Body of pancreas (tissue), 4 donors: Measurements from ENCODE around the gene BTNL9. TPM values are rescaled to one million over a fixed set of nuclear protein-coding genes. Genes with fewer than 3 reads are reported as not detected.
"Not testable (repeated sequence)": the region's sequence is repeated elsewhere in the genome, so short reads cannot be mapped to it uniquely, and the experiment has no call there.

Experiments
- ATAC-seq: fragments of 150-250 bp; one replicate; pipeline ENCODE4 v1.9.1; 2016
- DNase-seq, 4 donors: peaks; one replicate each; pipeline ENCODE4 v3.0.0-alpha.2; 2019
- H3K27ac ChIP-seq, 4 donors: fragments of 200-600 bp; sonication (generic); 1 replicate in 3 of 4; 2 replicates in 1 of 4; pipeline versions ENCODE4 v1.5.1 to v1.6.1; 2016 to 2019; ENCODE audit warnings: mild to moderate bottlenecking in 1 of 4, mixed read lengths in 1 of 4, moderate library complexity in 1 of 4
- H3K27me3 ChIP-seq, 2 donors: fragments of 200-600 bp; sonication (generic); one replicate each; pipeline ENCODE4 v1.6.0; 2016; ENCODE audit warnings: mild to moderate bottlenecking in 1 of 2
- H3K36me3 ChIP-seq, 2 donors: fragments of 200-600 bp; sonication (generic); replicated peaks in 1 of 2; 2 replicates each; pipeline ENCODE4 v1.5.1; 2016; ENCODE audit warnings: low read depth in 2 of 2; ENCODE audit not compliant: insufficient read depth in 1 of 2
- H3K4me1 ChIP-seq: fragments of 200-600 bp; sonication (generic); one replicate; pipeline ENCODE4 v1.6.0; 2016
- H3K4me3 ChIP-seq, 2 donors: fragments of 200-600 bp; sonication (generic); 1 replicate in 1 of 2; 2 replicates in 1 of 2; pipeline ENCODE4 v1.5.1; 2016 to 2019
- H3K9me3 ChIP-seq, 3 donors: fragments of 200-600 bp; sonication (generic); 1 replicate in 2 of 3; 2 replicates in 1 of 3; pipeline ENCODE4 v1.5.1; 2016
- POLR2A ChIP-seq, 3 donors: fragments of 450-650 bp; IDR thresholded peaks; one replicate each; pipeline ENCODE4 v1.6.1; 2016; ENCODE audit warnings: antibody characterized with exemption in 3 of 3, mild to moderate bottlenecking in 2 of 3
- WGBS, 2 donors: methylation state at CpG; one replicate each; pipeline ENCODE4 v1.1.5; 2017; 5-methylcytosine and 5-hydroxymethylcytosine counted together
- intact Hi-C: fragments of 100-400 bp; cut with DNase I; formaldehyde crosslinking; loops from one replicate; pipeline ENCODE4 v1.15.1; 2023
- total RNA-seq, 2 donors: library from RNA; depleted of rRNA; stranded (reverse); fragments of >200 nt; gene quantifications; one replicate each; pipeline ENCODE4 v1.1.0, GENCODE V29; 2016
- TF ChIP-seq, protein P1 (sequence below), 7 experiments: fragments of 450-650 bp in 4 of 7; fragments of 200-600 bp in 3 of 7; sonication (generic) in 3 of 7; IDR thresholded peaks; one replicate each; pipeline ENCODE4 v1.5.1; 2016 to 2019; ENCODE audit warnings: antibody characterized with exemption in 7 of 7

BTNL9 gene
- total RNA-seq, 2 donors from 2014 or later, result 20.2 to 41.5 TPM

DNA sequence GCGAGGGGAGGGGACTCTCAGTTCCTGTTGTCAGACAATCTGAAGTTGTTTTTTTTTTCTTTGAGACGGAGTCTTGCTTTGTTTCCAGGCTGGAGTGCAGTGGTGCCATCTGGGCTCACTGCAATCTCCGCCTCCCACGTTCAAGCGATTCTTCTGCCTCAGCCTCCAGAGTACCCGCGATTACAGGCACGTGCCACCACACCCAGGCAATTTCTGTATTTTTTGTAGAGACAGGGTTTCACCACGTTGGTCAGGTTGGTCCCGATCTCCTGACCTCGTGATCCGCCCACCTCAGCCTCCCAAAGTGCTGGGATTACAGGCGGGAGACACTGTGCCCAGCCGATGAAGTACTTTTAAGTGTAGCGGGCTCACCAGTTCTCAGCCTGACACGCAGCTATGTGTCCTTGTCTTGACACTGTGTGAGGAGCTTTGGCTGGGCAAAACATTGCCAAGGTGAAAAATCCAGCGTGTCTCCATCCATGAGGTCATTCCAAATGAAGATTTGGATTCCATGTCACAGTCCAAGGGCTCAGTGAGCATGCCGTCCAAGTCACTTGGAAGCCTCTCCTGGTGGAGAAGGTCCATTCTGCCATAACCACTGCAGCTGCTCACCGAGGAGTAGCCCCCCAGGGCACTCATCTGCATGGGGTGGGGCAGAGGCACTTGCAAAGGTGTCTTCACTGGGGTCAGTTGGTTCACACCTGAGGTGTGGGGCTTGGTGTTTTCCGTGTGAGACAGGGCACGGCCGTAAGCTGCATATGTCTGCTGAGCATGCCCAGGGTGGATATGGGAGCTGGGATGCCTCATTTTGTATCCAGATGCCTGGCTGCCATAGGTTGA, 58.9 kb downstream of the BTNL9 start:
- Histone ChIP-seq H3K4me1 (peaks cover 4% of the 10 kb centered on the region), H3K4me3 (no peak overlapping the region), H3K27me3 (peaks cover 0 to 15% of the 10 kb centered on the region in 2 donors), H3K9me3 (no peaks in the 10 kb centered on the region), H3K27ac (no peak overlapping the region), H3K36me3 (no peaks in the 10 kb centered on the region)
- ATAC-seq (no peak), DNase-seq (no peak)
- TF ChIP-seq, protein P1, sequence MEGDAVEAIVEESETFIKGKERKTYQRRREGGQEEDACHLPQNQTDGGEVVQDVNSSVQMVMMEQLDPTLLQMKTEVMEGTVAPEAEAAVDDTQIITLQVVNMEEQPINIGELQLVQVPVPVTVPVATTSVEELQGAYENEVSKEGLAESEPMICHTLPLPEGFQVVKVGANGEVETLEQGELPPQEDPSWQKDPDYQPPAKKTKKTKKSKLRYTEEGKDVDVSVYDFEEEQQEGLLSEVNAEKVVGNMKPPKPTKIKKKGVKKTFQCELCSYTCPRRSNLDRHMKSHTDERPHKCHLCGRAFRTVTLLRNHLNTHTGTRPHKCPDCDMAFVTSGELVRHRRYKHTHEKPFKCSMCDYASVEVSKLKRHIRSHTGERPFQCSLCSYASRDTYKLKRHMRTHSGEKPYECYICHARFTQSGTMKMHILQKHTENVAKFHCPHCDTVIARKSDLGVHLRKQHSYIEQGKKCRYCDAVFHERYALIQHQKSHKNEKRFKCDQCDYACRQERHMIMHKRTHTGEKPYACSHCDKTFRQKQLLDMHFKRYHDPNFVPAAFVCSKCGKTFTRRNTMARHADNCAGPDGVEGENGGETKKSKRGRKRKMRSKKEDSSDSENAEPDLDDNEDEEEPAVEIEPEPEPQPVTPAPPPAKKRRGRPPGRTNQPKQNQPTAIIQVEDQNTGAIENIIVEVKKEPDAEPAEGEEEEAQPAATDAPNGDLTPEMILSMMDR (IDR thresholded peaks at IDR 0.05), result no peak
- no peak for TF ChIP-seq POLR2A (IDR thresholded peaks at IDR 0.05)
- intact Hi-C loops, result no loop called here
- 21 to 23% methylated on average over 13 to 22 of the region's 22 CpGs for WGBS, 2 donors

DNA sequence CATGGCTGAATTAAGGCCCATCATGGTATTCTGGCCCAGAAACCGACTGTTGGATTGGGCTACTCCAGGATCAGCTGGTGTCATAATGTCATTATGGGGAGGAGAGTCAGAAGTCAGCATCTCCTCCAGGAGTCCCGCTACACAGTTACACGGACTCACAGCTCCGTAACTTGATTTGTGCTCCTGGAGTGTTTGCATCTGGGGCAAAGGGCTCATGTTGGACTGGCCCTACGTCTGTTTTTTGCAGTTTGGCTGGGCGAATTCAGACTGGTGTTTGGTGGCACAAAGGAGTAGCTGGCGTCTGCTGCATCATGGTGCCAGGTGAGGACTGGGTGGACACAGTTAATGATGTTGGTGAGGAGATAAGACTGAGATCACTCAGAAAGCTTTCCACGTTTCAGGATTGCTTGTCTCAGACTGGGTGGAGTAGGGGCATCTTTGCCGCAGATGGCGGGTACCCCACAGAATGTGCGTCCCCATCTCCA, 59.6 kb downstream of the BTNL9 start:
- no peak for TF ChIP-seq POLR2A (IDR thresholded peaks at IDR 0.05)
- TF ChIP-seq, protein P1 (IDR thresholded peaks at IDR 0.05), result no peak
- 37 to 52% methylated on average over 11 of the region's 11 CpGs for WGBS, 2 donors
- no peak overlapping the region for H3K27ac ChIP-seq

DNA sequence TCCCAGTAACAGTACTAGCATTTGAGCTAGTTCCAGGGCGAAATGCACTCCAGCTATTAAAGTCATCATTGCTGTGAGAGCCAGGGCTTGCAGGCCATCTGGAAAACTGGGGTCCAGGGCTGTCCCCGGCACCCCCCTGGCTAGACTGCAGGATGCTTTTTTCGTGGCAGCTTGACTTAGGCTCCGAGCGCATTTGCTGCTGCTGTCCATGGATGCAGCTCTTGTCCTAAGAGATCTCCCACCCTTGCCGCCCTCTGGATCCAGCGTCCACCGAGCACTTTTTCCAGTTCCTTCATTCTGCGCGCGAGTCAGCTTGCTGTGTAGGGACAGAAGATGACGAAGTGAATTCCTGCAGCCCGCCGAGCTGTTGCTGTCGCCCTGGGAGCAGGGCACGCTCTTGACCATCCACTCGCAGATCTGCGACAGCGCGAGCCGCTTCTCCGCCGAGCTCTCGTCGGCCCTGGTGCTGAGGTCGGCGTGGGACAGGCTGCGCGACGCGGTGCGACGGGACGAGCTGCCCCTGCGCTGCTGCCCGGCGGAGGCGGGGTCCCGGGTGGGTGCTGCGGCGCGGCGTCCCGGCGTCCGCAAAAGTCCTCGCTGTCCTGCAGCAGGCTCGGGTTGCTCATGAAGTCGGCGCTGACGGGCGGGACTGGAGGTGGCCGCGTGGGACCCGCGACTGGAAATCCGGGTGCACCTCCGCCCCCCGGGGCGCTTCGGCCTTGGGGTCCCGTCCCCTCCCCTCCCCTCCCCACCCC, 60.2 kb downstream of the BTNL9 start:
- intact Hi-C loops, result no loop called here
- Histone ChIP-seq H3K36me3 (no peaks in the 10 kb centered on the region), H3K27ac (no peak overlapping the region), H3K9me3 (no peaks in the 10 kb centered on the region), H3K4me3 (no peak overlapping the region), H3K4me1 (peaks cover 4% of the 10 kb centered on the region), H3K27me3 (peaks cover 0 to 15% of the 10 kb centered on the region in 2 donors)
- 6 to 9% methylated on average over 14 to 61 of the region's 62 CpGs for WGBS, 2 donors
- no peak for TF ChIP-seq POLR2A (IDR thresholded peaks at IDR 0.05)
- TF ChIP-seq, protein P1 (IDR thresholded peaks at IDR 0.05), result no peak
- DNase-seq, result no peak
- no peak for ATAC-seq

More for the DNA sequence above, 59.6 kb downstream of the BTNL9 start:
- no peaks in the 10 kb centered on the region for H3K36me3 ChIP-seq
- intact Hi-C loops, result no loop called here
- H3K9me3 ChIP-seq, result no peaks in the 10 kb centered on the region
- ATAC-seq (no peak), DNase-seq (no peak)
- H3K27me3 ChIP-seq, result peaks cover 0 to 15% of the 10 kb centered on the region in 2 donors
- H3K4me3 ChIP-seq, result no peak overlapping the region
- peaks cover 4% of the 10 kb centered on the region for H3K4me1 ChIP-seq

DNA sequence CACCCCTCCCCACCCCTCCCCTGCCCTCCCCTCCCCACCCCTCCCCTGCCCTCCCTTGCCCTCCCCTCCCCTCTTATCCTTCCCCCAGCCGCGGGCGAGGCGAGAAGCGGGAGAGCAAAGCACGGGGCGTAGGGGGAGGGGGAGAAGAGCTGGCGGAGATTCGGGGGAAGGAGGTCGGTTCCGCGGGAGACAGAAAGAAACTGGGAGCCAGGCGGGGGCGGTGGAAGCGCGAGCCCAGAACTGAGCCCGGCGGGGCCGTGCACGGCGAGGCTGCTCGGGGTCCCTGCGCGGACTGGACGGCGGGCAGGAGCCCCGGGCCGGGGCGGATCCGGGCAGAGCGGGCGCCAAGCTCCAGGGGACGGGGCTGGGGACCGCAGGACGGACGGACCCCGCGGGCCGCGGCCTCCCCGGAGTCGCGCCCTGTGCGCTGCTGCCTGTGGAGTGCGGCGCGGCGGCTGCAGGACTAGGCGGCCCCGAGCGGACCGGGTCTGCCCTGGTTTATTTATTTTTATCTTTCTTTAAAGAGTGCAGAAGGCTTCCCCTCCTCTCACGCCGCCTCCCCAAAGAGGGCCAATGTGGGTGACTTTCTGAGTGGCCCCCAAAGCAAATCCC, 61.1 kb downstream of the BTNL9 start:
- H3K9me3 ChIP-seq, intact Hi-C loops, H3K4me1 ChIP-seq, ATAC-seq, H3K4me3 ChIP-seq, H3K27ac ChIP-seq, H3K36me3 ChIP-seq, DNase-seq: not testable (repeated sequence)
- H3K27me3 ChIP-seq, result peaks cover 0 to 15% of the 10 kb centered on the region in 2 donors
- no CpG with 5 or more reads among the region's 54 CpGs for WGBS, 2 donors

DNA sequence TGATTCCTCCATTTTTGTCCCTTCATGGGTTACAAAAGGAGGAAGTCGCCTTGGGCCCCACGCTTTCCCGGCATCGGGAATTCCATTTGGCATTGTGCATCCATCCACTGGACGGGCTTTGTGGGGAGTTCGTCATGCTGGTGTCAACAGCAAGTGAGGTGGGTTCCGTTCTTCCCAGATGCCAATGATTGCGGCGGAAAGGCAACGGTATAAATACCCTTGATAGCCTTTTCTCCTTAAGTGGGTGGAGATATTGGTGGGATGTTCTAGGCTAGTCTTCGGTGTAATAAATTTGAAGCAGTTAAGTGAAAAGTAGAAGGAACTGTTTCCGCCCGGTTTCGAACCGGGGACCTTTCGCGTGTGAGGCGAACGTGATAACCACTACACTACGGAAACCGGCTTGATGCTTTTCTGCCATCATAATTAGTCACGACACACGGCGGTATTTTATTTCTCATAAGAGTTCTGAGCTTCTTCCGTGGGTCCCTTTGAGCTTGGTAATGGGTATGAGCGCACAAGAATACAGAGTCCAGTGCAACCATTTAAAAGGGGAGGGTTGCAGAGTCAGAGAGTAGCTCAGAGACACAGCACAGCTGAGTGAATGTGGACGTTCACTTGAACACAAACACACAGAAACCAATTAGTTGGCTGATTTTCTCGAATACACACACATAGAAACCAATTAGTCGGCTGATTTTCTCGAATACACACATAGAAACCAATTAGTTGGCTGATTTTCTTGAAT, 62.0 kb downstream of the BTNL9 start:
- ATAC-seq, H3K9me3 ChIP-seq, H3K36me3 ChIP-seq, H3K4me1 ChIP-seq, DNase-seq, intact Hi-C loops, H3K27ac ChIP-seq, H3K4me3 ChIP-seq: not testable (repeated sequence)
- no CpG with 5 or more reads among the region's 30 CpGs for WGBS, 2 donors
- peaks cover 0 to 19% of the 10 kb centered on the region in 2 donors for H3K27me3 ChIP-seq

DNA sequence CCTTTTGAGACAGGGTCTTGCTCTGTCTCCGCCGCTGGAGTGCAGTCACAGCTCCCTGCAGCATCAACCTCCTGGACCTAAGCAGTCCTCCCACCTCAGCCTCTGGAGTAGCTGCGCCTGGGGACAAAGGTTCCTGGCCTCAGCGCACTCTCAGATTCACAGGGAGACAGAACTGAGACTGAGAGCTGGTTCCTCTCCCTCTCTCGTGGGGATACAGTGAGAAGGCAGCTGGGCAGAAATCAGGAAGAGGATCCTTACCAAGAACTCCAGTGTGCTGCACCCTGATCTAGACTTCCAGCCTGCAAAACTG, 64.1 kb downstream of the BTNL9 start:
- intact Hi-C loops, result not testable (repeated sequence)

DNA sequence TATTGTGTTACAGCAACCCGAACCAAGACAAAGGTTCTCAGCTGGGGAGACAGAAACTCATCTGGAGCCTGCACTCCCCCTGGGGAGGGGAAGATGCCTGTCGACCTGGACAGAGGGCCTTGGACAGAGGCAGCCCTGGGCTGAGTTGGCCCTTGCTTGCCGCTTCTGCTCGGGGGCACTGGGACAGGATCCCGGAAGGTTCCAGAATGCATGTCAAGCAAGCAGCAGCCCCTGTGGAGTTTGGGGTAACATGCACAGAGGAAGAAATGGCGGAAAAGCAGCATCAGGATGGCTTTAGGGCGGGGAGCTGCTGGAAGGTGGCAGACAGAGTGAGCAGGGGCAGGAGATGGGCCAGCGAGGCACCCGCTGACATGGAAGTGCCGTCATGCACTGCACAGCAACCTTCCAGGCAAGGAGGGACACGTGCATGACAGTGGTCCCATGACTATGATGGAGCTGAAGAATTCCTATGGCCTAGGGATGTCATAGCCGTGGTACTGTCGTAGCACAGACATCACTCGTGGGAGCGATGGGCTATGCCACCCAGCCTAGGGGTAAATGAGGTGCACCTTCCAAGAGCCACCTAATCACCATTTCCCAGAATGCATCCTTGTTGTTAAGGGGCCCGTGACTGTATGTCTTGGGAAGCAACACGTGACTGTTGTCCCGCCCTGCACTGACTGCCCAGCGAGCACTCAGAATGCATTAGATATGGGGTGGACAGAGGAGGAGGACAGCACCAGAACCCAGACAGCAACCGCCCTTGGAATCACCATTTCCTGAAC, 64.7 kb downstream of the BTNL9 start:
- H3K27me3 ChIP-seq, result peaks cover 0 to 11% of the 10 kb centered on the region in 2 donors
- WGBS, 2 donors, result 24 to 64% methylated on average over 9 to 12 of the region's 20 CpGs
- DNase-seq, ATAC-seq, intact Hi-C loops, H3K36me3 ChIP-seq, H3K9me3 ChIP-seq, H3K4me1 ChIP-seq, H3K4me3 ChIP-seq, H3K27ac ChIP-seq: not testable (repeated sequence)

More for the DNA sequence above, 64.1 kb downstream of the BTNL9 start:
- H3K9me3 ChIP-seq, H3K4me3 ChIP-seq, ATAC-seq, H3K36me3 ChIP-seq, H3K27ac ChIP-seq, H3K4me1 ChIP-seq, DNase-seq: not testable (repeated sequence)
- peaks cover 0 to 15% of the 10 kb centered on the region in 2 donors for H3K27me3 ChIP-seq
- 3 to 11% methylated on average over 5 of the region's 5 CpGs for WGBS, 2 donors
